Skeletal muscle tissue (tissue), 4 donors: ENCODE data around the gene NUTM2D. TPM values are rescaled to one million over a fixed set of nuclear protein-coding genes. Genes with fewer than 3 reads are reported as not detected.
"Not testable (repeated sequence)": the region's sequence is repeated elsewhere in the genome, so short reads cannot be mapped to it uniquely, and the experiment has no call there.

Experiments
- H3K27ac ChIP-seq: one replicate; pipeline ENCODE4 v1.7.0; 2013; ENCODE audit warnings: mild to moderate bottlenecking, low read depth, low read length, inconsistent platforms
- H3K27me3 ChIP-seq, 3 donors: one replicate each; pipeline ENCODE4 v1.7.0; 2013; ENCODE audit warnings: low read length in 3 of 3; ENCODE audit not compliant: control insufficient read depth in 3 of 3, insufficient read depth in 3 of 3
- H3K36me3 ChIP-seq, 3 donors: one replicate each; pipeline ENCODE4 v1.7.0; 2013; ENCODE audit warnings: low read length in 3 of 3; ENCODE audit not compliant: control insufficient read depth in 3 of 3, insufficient read depth in 3 of 3
- H3K4me1 ChIP-seq, 3 donors: one replicate each; pipeline ENCODE4 v1.7.0; 2013; ENCODE audit warnings: low read length in 3 of 3, mild to moderate bottlenecking in 3 of 3; ENCODE audit not compliant: control insufficient read depth in 3 of 3, insufficient read depth in 3 of 3
- H3K4me3 ChIP-seq, 3 donors: one replicate each; pipeline ENCODE4 v1.7.0; 2013; ENCODE audit warnings: low read length in 3 of 3
- H3K9ac ChIP-seq, 3 donors: one replicate each; pipeline ENCODE4 v1.7.0; 2013; ENCODE audit warnings: low read length in 3 of 3, mild to moderate bottlenecking in 3 of 3, moderate library complexity in 2 of 3, low read depth in 1 of 3
- H3K9me3 ChIP-seq, 3 donors: one replicate each; pipeline ENCODE4 v1.7.0; 2013; ENCODE audit warnings: low read length in 3 of 3; ENCODE audit not compliant: control insufficient read depth in 3 of 3
- total RNA-seq: library from RNA; depleted of rRNA; stranded (reverse); fragments of >200 nt; gene quantifications from one replicate; pipeline ENCODE4 v1.2.3, GENCODE V29; 2014
- donor health status: Osteomylitis.

NUTM2D gene
- total RNA-seq, 1 donor from 2014 or later = 2.6 TPM

DNA sequence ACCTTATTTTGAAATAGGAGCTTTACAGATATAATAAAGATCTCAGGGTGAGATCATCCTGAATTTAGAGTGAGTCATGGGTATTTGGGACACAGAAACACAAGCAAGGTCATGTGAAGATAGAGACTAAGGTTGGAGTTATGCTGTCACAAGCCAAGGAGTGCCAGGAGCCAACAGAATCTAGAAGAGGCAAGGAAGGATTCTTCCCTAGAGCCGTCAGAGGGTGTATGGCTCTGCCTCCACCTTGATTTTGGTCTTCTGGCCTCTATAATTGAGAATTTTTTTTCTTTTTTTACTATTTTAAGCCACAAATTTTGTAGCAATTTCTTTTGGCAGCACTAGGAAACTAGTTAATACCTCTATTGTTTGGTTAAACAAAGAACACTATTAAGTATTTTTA, 24.9 kb upstream of the NUTM2D start:
- H3K4me3 ChIP-seq, H3K27me3 ChIP-seq, H3K9me3 ChIP-seq, H3K9ac ChIP-seq, H3K36me3 ChIP-seq, H3K4me1 ChIP-seq, H3K27ac ChIP-seq: not testable (repeated sequence)

DNA sequence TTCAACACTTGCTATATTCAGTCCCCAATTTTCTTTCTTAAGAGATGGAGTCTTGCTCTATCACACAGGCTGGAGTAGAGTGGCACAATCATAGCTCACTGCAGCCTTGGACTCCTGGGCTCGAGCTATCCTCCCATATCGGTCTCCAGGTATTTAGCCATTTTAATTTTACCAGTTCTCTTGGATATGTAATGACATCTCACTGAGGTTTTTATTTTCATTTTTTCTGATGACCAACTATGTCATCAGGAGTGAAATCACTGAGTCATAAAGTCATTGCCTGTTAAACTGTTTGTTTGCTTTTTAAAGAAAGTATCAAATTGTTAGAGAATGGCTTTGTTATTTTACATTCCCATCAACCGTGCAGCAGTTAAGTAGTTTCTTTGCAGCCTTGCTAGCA, 17.1 kb upstream of the NUTM2D start:
- H3K36me3 ChIP-seq, H3K9me3 ChIP-seq, H3K9ac ChIP-seq, H3K27me3 ChIP-seq, H3K4me3 ChIP-seq, H3K4me1 ChIP-seq, H3K27ac ChIP-seq: not testable (repeated sequence)

DNA sequence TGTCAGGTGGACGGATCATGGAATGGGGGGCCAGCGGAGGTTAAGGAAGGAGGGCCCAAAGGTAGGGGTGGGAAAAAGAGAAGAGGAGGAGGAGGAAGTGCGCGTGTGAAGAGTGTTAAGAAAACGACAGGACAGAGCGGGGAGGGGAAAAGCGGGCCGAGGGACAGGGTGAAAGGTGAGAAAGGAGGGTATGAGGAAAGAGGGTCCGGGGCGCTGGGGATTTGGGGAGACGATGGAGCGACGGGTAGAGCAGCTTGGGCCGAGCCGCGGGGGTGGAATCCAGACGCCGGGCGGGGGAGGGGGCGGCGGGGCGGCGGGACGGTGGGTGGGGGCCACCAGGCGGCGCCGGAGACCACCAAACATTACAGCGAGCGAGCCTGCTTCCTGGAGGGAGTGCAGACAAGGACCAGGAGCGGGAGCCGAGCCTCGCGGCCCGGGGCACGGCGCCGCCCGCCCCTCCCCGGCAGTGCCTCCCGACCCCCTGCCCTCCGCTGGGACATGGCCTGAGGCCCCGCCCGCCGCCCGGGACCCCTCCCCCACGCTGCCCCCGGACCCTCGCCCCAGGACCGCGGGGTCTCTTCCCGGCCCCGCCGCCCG, 15.9 kb upstream of the NUTM2D start:
- not testable (repeated sequence) for H3K36me3 ChIP-seq, H3K4me1 ChIP-seq, H3K9me3 ChIP-seq, H3K27me3 ChIP-seq
- Histone ChIP-seq H3K27ac (peak overlapping the region; percentile 75), H3K9ac (peak overlapping the region in 2 of 3 donors; percentile 53 to 78), H3K4me3 (peak overlapping the region in 1 of 3 donors; percentile 40)

DNA sequence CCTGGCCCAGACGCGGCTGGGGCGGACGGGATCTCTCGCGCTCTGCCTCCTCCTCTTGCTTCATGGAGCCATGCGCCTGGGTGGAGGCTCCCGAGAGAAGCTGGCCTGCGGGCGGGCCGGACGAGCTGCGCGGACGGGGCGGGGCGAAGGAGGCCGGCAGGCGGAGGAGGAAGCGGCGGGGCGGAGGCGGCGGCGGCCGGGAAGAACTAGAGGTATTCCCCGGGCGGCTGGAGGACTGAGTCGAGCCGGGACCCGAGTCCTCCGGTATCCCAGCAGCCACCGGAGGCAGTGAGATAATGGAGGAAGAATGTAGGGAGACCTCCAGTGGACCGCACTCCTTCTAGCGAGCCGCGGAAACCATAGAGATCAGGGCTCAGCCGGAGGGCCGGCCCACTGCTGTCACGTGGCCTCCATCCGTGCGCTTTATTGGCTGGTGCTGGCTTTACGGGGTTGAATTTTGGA, 15.3 kb upstream of the NUTM2D start:
- Histone ChIP-seq H3K9ac (peak overlapping the region in 2 of 3 donors; percentile 53 to 78), H3K4me3 (peak overlapping the region in 2 of 3 donors; percentile 57 to 63), H3K27ac (peak overlapping the region; percentile 75)
- not testable (repeated sequence) for H3K27me3 ChIP-seq, H3K9me3 ChIP-seq, H3K36me3 ChIP-seq, H3K4me1 ChIP-seq

DNA sequence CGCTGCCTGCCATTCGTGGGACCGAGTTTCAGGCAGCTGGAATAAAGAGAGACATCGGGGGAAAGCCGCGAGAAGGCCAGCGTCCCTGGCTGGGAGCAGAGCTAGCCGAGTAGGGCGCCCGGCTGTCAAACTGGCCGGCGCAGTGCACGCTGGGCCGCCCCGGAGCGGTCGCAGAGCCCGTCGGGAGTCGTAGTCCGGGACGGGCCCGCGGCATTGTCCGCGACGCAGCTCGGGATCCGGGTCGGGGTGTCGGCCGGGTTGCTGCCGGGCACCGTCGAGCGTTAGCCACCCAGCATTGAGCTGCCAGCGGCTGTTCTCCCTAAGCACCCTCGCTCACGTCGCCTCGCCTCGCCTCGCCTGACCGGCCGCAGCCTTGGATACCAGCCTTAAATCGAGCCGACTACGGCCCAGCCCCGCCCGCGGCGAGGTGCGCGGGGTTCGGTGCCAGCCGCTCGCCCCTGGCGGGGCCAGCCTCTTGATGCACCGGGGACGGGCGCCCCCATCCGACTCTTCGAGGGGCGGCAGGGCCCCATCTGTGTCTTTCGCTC, 14.8 kb upstream of the NUTM2D start:
- not testable (repeated sequence) for H3K27me3 ChIP-seq, H3K36me3 ChIP-seq, H3K4me1 ChIP-seq, H3K9me3 ChIP-seq
- peak overlapping the region in 2 of 3 donors; percentile 46 to 54 for H3K4me3 ChIP-seq
- peak overlapping the region; percentile 75 for H3K27ac ChIP-seq
- peak overlapping the region in 2 of 3 donors; percentile 62 to 77 for H3K9ac ChIP-seq

DNA sequence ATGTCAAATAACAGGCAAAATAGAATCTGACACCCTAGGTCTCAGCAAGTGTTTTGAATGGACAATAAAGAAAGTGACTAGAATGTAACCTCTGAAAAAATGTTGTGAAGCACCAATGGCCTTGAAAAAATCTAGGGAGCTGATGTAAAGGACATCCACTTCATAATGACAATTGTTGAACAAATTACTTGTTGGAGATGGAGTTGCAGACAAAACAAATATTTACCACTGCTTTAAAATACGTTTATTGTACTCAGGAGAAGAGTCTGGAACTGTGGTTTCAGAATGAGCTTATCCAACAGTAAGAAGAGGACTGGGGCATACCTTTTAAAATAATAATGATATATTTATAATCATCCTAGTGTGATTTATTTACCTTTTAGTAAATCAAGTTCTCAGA, 11.8 kb upstream of the NUTM2D start:
- not testable (repeated sequence) for H3K4me3 ChIP-seq, H3K9ac ChIP-seq, H3K9me3 ChIP-seq, H3K27me3 ChIP-seq, H3K4me1 ChIP-seq, H3K27ac ChIP-seq, H3K36me3 ChIP-seq

DNA sequence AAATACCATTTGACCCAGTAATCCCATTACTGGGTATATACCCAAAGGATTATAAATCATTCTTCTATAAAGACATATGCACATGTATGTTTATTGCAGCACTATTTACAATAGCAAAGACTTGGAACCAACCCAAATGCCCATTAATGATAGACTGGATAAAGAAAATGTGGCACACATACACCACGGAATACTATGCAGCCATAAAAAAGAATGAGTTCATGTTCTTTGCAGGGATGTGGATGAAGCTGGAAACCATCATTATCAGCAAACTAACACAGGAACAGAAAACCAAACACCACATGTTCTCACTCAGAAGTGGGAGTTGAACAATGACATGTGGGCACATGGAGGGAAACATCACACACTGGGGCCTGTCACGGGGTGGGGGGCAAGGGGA, 7.4 kb upstream of the NUTM2D start:
- H3K9me3 ChIP-seq, H3K9ac ChIP-seq, H3K4me1 ChIP-seq: not testable (repeated sequence)

DNA sequence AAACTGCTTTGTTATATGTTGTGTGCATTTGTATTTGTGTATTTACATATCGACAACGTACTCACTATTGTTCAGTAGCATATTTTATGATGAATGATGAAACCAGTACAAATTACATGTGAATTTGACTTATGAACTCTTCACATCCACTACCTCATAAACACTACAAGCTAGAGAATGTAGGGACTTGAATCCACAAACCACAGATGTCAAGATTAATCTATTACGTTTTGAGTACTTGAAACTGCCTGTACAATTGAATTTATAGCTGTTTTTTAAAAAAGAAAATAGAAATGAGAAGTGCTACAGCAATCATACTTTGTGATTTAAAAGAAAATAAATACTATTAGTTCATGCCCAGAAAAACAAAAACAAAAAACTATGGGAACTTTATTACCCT, 4.7 kb upstream of the NUTM2D start:
- H3K36me3 ChIP-seq = not testable (repeated sequence)

More for the DNA sequence above, 7.4 kb upstream of the NUTM2D start:
- not testable (repeated sequence) for H3K27ac ChIP-seq, H3K36me3 ChIP-seq, H3K27me3 ChIP-seq, H3K4me3 ChIP-seq

DNA sequence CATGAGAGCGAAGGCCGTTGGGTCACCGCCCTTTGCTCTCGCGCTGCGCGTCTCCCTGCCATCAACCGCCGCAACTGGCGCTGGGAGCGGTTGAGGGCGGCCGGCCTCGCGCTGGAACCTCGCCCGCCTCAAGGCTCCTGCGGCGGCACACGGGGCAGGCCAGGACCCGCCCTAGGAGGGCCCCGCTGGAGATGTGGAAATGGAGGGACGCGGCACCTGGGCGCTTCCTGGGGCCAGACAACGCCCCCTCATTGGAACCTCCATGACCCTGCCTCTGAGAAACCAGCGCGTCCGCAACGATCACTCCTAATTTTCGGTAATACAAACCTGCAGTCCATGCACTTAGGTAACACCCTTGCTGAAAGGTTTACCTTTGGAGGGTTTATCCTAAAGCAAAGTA, 2.4 kb upstream of the NUTM2D start:
- H3K9me3 ChIP-seq, H3K27ac ChIP-seq, H3K27me3 ChIP-seq, H3K4me3 ChIP-seq, H3K9ac ChIP-seq, H3K4me1 ChIP-seq, H3K36me3 ChIP-seq: not testable (repeated sequence)

More for the DNA sequence above, 4.7 kb upstream of the NUTM2D start:
- H3K9me3 ChIP-seq, H3K4me1 ChIP-seq, H3K27me3 ChIP-seq, H3K4me3 ChIP-seq, H3K9ac ChIP-seq, H3K27ac ChIP-seq: not testable (repeated sequence)

DNA sequence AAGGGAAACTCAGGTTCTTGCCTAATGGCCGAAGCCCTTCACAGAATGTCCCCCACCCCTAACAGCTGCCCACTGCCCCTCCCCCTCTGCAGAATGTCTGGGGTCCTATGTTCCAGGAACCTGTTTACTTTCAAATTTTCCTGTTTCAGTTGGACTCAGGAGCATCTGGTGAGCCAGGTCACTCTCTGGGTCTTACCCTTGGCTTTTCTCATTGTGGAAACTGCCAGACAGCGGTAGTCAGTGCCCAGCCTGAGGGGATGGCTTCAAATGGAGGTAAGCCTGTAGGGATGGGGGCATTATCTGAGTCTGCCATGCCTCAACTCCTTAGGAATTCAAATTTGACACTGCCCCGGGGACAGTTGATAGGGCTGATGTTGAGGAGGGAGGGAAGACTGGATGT, 615 bp downstream of the NUTM2D start:
- H3K4me3 ChIP-seq, H3K9me3 ChIP-seq, H3K27me3 ChIP-seq, H3K9ac ChIP-seq, H3K4me1 ChIP-seq, H3K27ac ChIP-seq, H3K36me3 ChIP-seq: not testable (repeated sequence)
